ENCODE results near the gene NCF1.
"Not testable (repeated sequence)": the region's sequence is repeated elsewhere in the genome, so short reads cannot be mapped to it uniquely, and the experiment has no call there.

DNA sequence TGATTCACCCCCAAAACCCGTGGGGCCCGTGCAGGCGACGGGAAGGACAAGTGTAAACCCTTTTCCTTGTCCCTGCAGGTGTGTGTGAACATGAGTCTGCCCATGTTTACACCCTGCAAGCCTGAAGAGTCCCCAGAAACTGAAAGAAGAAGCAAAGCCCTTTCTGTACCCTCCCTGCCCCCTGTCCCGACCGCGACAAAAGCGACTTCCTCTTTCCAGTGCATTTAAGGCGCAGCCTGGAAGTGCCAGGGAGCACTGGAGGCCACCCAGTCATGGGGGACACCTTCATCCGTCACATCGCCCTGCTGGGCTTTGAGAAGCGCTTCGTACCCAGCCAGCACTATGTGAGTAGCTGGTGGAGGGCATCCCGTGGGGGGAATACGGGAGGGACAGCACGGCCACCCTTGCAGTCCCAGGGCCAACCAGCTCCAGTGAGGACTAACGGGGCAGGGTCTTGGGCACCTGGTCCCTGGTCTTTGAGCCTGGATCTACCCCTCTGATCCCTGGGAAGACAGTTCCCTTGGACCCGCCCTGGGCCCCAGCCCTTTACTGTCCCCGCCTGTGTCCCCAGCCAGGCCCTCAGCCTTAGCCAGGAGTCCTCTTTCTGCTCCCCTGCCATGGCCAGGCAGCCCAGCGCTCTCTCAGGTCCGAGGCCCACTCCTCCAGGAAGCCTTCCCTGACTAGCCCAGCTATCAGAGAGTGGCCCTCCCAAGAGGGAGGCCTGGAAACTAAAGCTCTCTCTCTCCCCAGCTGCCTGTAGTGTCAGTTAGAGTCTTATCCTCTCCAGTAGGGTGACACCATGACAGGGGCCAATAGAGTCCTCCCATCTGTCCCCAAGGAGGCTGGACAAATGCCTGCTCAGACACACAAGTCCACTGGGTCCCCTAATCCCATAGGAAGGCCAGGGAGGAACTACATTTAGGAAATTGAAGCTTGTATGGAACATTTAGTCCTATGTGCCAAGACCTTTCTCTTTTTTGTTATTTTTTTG lies at the start of gene NCF1:
- TF ChIP-seq, protein P1, sequence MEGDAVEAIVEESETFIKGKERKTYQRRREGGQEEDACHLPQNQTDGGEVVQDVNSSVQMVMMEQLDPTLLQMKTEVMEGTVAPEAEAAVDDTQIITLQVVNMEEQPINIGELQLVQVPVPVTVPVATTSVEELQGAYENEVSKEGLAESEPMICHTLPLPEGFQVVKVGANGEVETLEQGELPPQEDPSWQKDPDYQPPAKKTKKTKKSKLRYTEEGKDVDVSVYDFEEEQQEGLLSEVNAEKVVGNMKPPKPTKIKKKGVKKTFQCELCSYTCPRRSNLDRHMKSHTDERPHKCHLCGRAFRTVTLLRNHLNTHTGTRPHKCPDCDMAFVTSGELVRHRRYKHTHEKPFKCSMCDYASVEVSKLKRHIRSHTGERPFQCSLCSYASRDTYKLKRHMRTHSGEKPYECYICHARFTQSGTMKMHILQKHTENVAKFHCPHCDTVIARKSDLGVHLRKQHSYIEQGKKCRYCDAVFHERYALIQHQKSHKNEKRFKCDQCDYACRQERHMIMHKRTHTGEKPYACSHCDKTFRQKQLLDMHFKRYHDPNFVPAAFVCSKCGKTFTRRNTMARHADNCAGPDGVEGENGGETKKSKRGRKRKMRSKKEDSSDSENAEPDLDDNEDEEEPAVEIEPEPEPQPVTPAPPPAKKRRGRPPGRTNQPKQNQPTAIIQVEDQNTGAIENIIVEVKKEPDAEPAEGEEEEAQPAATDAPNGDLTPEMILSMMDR (conservative IDR thresholded peaks at IDR 0.05; ENCODE audit: low read depth, low read length), result not testable (repeated sequence)
- not testable (repeated sequence) for TF ChIP-seq EZH2 (IDR thresholded peaks at IDR 0.05; ENCODE audit: borderline replicate concordance, low read depth, low read length, poor library complexity, severe bottlenecking)

Data from A673 (cell line).